Pancreas (tissue), 10 donors: ENCODE results near the gene SLC35F1. TPM values are rescaled to one million over a fixed set of nuclear protein-coding genes. Genes with fewer than 3 reads are reported as not detected.

Source experiments
- ATAC-seq, 4 donors: fragments of 200-7000 bp; cut with Tn5 transposase; one replicate each; pipeline versions ENCODE4 v1.8.0 to v1.9.1; 2020; ENCODE audit warnings: mild to moderate bottlenecking in 4 of 4, moderate library complexity in 4 of 4
- DNase-seq, 6 donors: peaks; one replicate each; pipeline ENCODE4 v3.0.0-alpha.2; 2020
- FAIRE-seq: peaks from 2 replicates; lab custom pipeline; 2012; peaks lifted over from hg19 to GRCh38; lab: Jason Lieb, UNC
- H3K27ac ChIP-seq, 4 donors: fragments of 200-600 bp; sonication (generic); 1 replicate in 3 of 4; 2 replicates in 1 of 4; pipeline versions ENCODE4 v1.5.0 to v1.8.0; 2020
- H3K27me3 ChIP-seq, 4 donors: fragments of 200-600 bp; one replicate each; pipeline ENCODE4 v1.8.0; 2021
- H3K36me3 ChIP-seq, 3 donors: fragments of 200-600 bp; sonication (generic) in 1 of 3; one replicate each; pipeline versions ENCODE4 v1.5.0 to v1.8.0; 2020 to 2021
- H3K4me1 ChIP-seq, 3 donors: fragments of 200-600 bp; one replicate each; pipeline ENCODE4 v1.8.0; 2021
- H3K4me3 ChIP-seq, 4 donors: fragments of 200-600 bp; sonication (generic) in 2 of 4; one replicate each; pipeline versions ENCODE4 v1.5.0 to v1.8.0; 2020 to 2021
- H3K9me3 ChIP-seq, 4 donors: fragments of 200-600 bp; one replicate each; pipeline ENCODE4 v1.8.0; 2021
- CTCF ChIP-seq, 4 donors: fragments of 200-600 bp; sonication (generic) in 3 of 4; IDR thresholded peaks; one replicate each; pipeline versions ENCODE4 v1.5.0 to v1.8.0; 2021; ENCODE audit warnings: antibody characterized with exemption in 4 of 4
- whole genome bisulfite sequencing, 2 donors: extraction: QIAGEN DNeasy Blood & Tissue Kit; methylation state at CpG; one replicate each; pipeline ENCODE4 v1.1.7; 2013; 5-methylcytosine and 5-hydroxymethylcytosine counted together
- intact Hi-C, 3 donors: fragments of 100-400 bp; cut with DNase I; formaldehyde crosslinking; loops; one replicate each; pipeline versions ENCODE4 v1.11.1 to v1.14.2; 2022
- polyA plus RNA-seq, 2 donors: library from polyadenylated mRNA; stranded (reverse); fragments of 200-250 nt; gene quantifications; one replicate each; pipeline ENCODE4 v1.2.3, GENCODE V29; 2013
- total RNA-seq, 6 donors: library from RNA; stranded (reverse); fragmentation: NEBNext Ultra II Directional in 4 of 6; extraction: Animal tissue kit (Norgen Biotek cat#: 25700) in 4 of 6; gene quantifications; one replicate each; pipeline versions ENCODE4 v1.2.1 to v1.2.4, GENCODE V29; 2021 to 2023
- donor health status: healthy with polysubstance abuse.
- donor health status: DM: no; HTN: no; CAD: no; lungs with moderate emphysema.
- donor health status: DM: no; HTN: no; CAD: no.
- donor health status: control.
- donor health status: control.
- donor health status: Bipolar disorder and iron deficiency.
- donor health status: DM: yes; HTN: yes; CAD: no.
- donor health status: DM: no; HTN: no; CAD: no.
- donor health status: DM: no; HTN: no; CAD: no.
- donor health status: DM: yes; HTN: yes; CAD: no.

The SLC35F1 gene
- total and polyA plus RNA-seq, 8 donors: 0.14 to 2.1 (median 0.29) TPM

GRCh38 chr6:117947234-117947633, 40.2 kb downstream of the SLC35F1 start:
- intact Hi-C loops: no loop called here

GRCh38 chr6:117951783-117952182, 44.7 kb downstream of the SLC35F1 start:
- intact Hi-C loops: no loop called here
- H3K36me3 ChIP-seq: no peaks in the 10 kb centered on the region
- TF ChIP-seq CTCF (IDR thresholded peaks at IDR 0.05): no peak
- no peaks in the 10 kb centered on the region for H3K9me3 ChIP-seq
- FAIRE-seq (no peak), ATAC-seq (no peak), DNase-seq (no peak)
- 33 to 42% methylated on average over 3 of the region's 3 CpGs for WGBS, 2 donors
- no peak overlapping the region for H3K27ac ChIP-seq
- H3K27me3 ChIP-seq: no peaks in the 10 kb centered on the region
- no peaks in the 10 kb centered on the region for H3K4me1 ChIP-seq
- no peak overlapping the region for H3K4me3 ChIP-seq

More at GRCh38 chr6:117947234-117947633, 40.2 kb downstream of the SLC35F1 start:
- ATAC-seq (no peak), FAIRE-seq (no peak), DNase-seq (no peak)
- no peak overlapping the region for H3K4me3 ChIP-seq
- H3K4me1 ChIP-seq: no peaks in the 10 kb centered on the region
- H3K27ac ChIP-seq: no peak overlapping the region
- WGBS, 2 donors: 74 to 83% methylated on average over 1 of the region's 1 CpG
- TF ChIP-seq CTCF (IDR thresholded peaks at IDR 0.05): no peak
- H3K9me3 ChIP-seq: no peaks in the 10 kb centered on the region
- no peaks in the 10 kb centered on the region for H3K27me3 ChIP-seq
- no peaks in the 10 kb centered on the region for H3K36me3 ChIP-seq

GRCh38 chr6:117955684-117956256, 48.7 kb downstream of the SLC35F1 start:
- no peak overlapping the region for H3K4me3 ChIP-seq
- no peaks in the 10 kb centered on the region for H3K27me3 ChIP-seq
- 69 to 72% methylated on average over 2 of the region's 2 CpGs for WGBS, 2 donors
- intact Hi-C loops: no loop called here
- no peak overlapping the region for H3K27ac ChIP-seq
- H3K4me1 ChIP-seq: no peaks in the 10 kb centered on the region
- no peak for DNase-seq
- no peak for ATAC-seq
- H3K36me3 ChIP-seq: no peaks in the 10 kb centered on the region
- TF ChIP-seq CTCF (IDR thresholded peaks at IDR 0.05): no peak
- no peak for FAIRE-seq
- no peaks in the 10 kb centered on the region for H3K9me3 ChIP-seq

- no peak overlapping the region for H3K4me3 ChIP-seq
- no peak for FAIRE-seq
- no peak for DNase-seq
- no peak overlapping the region for H3K27ac ChIP-seq
- H3K9me3 ChIP-seq: no peaks in the 10 kb centered on the region
- no peaks in the 10 kb centered on the region for H3K36me3 ChIP-seq
- H3K4me1 ChIP-seq: no peaks in the 10 kb centered on the region
- no peak for TF ChIP-seq CTCF (IDR thresholded peaks at IDR 0.05)
- ATAC-seq: no peak
- no peaks in the 10 kb centered on the region for H3K27me3 ChIP-seq
- intact Hi-C loops: no loop called here
- WGBS, 2 donors: 65 to 69% methylated on average over 5 of the region's 5 CpGs
Observed at GRCh38 chr6:117956386-117956785, 49.3 kb downstream of the SLC35F1 start.

- no peak for TF ChIP-seq CTCF (IDR thresholded peaks at IDR 0.05)
- Histone ChIP-seq H3K36me3 (no peaks in the 10 kb centered on the region), H3K4me3 (no peak overlapping the region), H3K4me1 (no peaks in the 10 kb centered on the region), H3K27me3 (no peaks in the 10 kb centered on the region), H3K9me3 (no peaks in the 10 kb centered on the region), H3K27ac (no peak overlapping the region)
- intact Hi-C loops: no loop called here
- FAIRE-seq: no peak
- WGBS, 2 donors: 60 to 74% methylated on average over 3 of the region's 3 CpGs
- ATAC-seq: no peak
- DNase-seq: no peak
Observed at GRCh38 chr6:117958536-117958935, 51.5 kb downstream of the SLC35F1 start.
